Smooth muscle cell (in vitro differentiated cells): Measurements from ENCODE around the gene HOXA10. TPM values are rescaled to one million over a fixed set of nuclear protein-coding genes. Genes with fewer than 3 reads are reported as not detected.

Source experiments
- DNase-seq: peaks from one replicate; lab custom pipeline; 2025; ENCODE audit not compliant: unreplicated experiment; lab: John Stamatoyannopoulos, UW
- H2AFZ ChIP-seq: fragments of 200-600 bp; sonication (generic); 2 replicates; pipeline ENCODE4 v1.6.0; 2016; ENCODE audit warnings: antibody characterized with exemption, low read depth, mild to moderate bottlenecking
- H3F3A ChIP-seq: fragments of 200-600 bp; sonication (generic); 2 replicates; pipeline ENCODE4 v1.6.0; 2017; ENCODE audit warnings: antibody characterized with exemption, low read depth
- H3K27ac ChIP-seq: fragments of 200-600 bp; sonication (generic); 2 replicates; pipeline ENCODE4 v1.5.1; 2016; ENCODE audit warnings: low read depth, mild to moderate bottlenecking
- H3K27me3 ChIP-seq: fragments of 200-600 bp; sonication (generic); 2 replicates; pipeline ENCODE4 v1.6.1; 2016; ENCODE audit warnings: low read depth, mild to moderate bottlenecking
- H3K36me3 ChIP-seq: fragments of 200-600 bp; sonication (generic); 2 replicates; pipeline ENCODE4 v1.5.1; 2016; ENCODE audit warnings: low read depth
- H3K4me1 ChIP-seq: fragments of 200-600 bp; sonication (generic); 2 replicates; pipeline ENCODE4 v1.5.1; 2016; ENCODE audit warnings: low read depth
- H3K4me2 ChIP-seq: fragments of 200-600 bp; sonication (generic); 2 replicates; pipeline ENCODE4 v1.6.0; 2016; ENCODE audit warnings: mild to moderate bottlenecking
- H3K4me3 ChIP-seq: fragments of 200-600 bp; sonication (generic); 2 replicates; pipeline ENCODE4 v1.5.1; 2016; ENCODE audit warnings: mild to moderate bottlenecking
- H3K79me2 ChIP-seq: fragments of 200-600 bp; sonication (generic); 2 replicates; pipeline ENCODE4 v1.6.0; 2016; ENCODE audit warnings: low read depth, mild to moderate bottlenecking
- H3K9ac ChIP-seq: fragments of 200-600 bp; sonication (generic); 2 replicates; pipeline ENCODE4 v1.6.0; 2016; ENCODE audit warnings: low read depth
- H3K9me3 ChIP-seq: fragments of 200-600 bp; sonication (generic); replicated peaks from 2 replicates; pipeline ENCODE4 v1.5.1; 2016; ENCODE audit warnings: low read depth
- H4K20me1 ChIP-seq: fragments of 200-600 bp; sonication (generic); 2 replicates; pipeline ENCODE4 v1.6.0; 2016; ENCODE audit warnings: low read depth
- WGBS: methylation state at CpG from one replicate; pipeline ENCODE4 v1.1.7; 2016; ENCODE audit warnings: low lambda C conversion rate; 5-methylcytosine and 5-hydroxymethylcytosine counted together
- polyA plus RNA-seq: library from polyadenylated mRNA; unstranded; fragments of >200 nt; fragmentation: Nextera tagmentation; extraction: Ambion mirVana; gene quantifications from 2 replicates; pipeline ENCODE4 v1.2.1, GENCODE V29; 2016
- total RNA-seq: library from RNA; depleted of rRNA; stranded (reverse); fragments of >200 nt; gene quantifications from 2 replicates; pipeline ENCODE4 v1.2.3, GENCODE V29; 2014
- TF ChIP-seq, protein P1 (sequence below): fragments of 200-600 bp; sonication (generic); IDR thresholded peaks from 2 replicates; pipeline ENCODE4 v1.5.1; 2017; ENCODE audit warnings: borderline replicate concordance, mild to moderate bottlenecking, antibody characterized with exemption; ENCODE audit not compliant: insufficient read depth, poor library complexity, severe bottlenecking

Gene HOXA10
- total and polyA plus RNA-seq, 2 experiments from 2014 or later, result 37.6 to 53.6 TPM

DNA sequence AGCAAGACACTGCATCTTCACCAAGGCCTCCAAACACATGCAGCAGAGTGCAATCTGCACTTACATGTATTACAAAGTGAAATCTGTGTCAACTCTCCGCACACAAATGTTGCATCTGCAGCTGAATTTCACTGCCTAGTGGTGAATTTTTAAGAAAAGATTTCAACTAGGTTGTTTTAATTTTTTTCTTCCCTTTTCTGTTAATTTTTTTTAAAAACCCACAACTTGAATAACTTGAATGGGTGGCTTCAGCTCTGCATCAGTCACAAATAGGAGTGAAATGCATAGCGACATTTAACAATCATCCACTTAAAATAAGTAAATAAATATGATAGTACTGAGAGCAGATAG lies 19.9 kb upstream of the HOXA10 start:
- no peaks in the 10 kb centered on the region for H3K4me1 ChIP-seq
- H3K4me3 ChIP-seq, result peak overlapping the region; percentile 67
- TF ChIP-seq, protein P1, sequence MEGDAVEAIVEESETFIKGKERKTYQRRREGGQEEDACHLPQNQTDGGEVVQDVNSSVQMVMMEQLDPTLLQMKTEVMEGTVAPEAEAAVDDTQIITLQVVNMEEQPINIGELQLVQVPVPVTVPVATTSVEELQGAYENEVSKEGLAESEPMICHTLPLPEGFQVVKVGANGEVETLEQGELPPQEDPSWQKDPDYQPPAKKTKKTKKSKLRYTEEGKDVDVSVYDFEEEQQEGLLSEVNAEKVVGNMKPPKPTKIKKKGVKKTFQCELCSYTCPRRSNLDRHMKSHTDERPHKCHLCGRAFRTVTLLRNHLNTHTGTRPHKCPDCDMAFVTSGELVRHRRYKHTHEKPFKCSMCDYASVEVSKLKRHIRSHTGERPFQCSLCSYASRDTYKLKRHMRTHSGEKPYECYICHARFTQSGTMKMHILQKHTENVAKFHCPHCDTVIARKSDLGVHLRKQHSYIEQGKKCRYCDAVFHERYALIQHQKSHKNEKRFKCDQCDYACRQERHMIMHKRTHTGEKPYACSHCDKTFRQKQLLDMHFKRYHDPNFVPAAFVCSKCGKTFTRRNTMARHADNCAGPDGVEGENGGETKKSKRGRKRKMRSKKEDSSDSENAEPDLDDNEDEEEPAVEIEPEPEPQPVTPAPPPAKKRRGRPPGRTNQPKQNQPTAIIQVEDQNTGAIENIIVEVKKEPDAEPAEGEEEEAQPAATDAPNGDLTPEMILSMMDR, result no peak
- peak overlapping the region; percentile 89 for H3K4me2 ChIP-seq
- no peaks in the 10 kb centered on the region for H3K9me3 ChIP-seq
- no peak for DNase-seq
- WGBS, result 27% methylated on average over 2 of the region's 2 CpGs
- no peaks in the 10 kb centered on the region for H3K27me3 ChIP-seq
- peak overlapping the region; percentile 66 for H3K9ac ChIP-seq
- H3F3A ChIP-seq, result peaks cover 5% of the 10 kb centered on the region
- H2AFZ ChIP-seq, result peak overlapping the region; percentile 6
- peaks cover 100% of the 10 kb centered on the region for H3K79me2 ChIP-seq
- peak overlapping the region; percentile 87 for H3K27ac ChIP-seq
- no peaks in the 10 kb centered on the region for H3K36me3 ChIP-seq
- peaks cover 41% of the 10 kb centered on the region for H4K20me1 ChIP-seq

DNA sequence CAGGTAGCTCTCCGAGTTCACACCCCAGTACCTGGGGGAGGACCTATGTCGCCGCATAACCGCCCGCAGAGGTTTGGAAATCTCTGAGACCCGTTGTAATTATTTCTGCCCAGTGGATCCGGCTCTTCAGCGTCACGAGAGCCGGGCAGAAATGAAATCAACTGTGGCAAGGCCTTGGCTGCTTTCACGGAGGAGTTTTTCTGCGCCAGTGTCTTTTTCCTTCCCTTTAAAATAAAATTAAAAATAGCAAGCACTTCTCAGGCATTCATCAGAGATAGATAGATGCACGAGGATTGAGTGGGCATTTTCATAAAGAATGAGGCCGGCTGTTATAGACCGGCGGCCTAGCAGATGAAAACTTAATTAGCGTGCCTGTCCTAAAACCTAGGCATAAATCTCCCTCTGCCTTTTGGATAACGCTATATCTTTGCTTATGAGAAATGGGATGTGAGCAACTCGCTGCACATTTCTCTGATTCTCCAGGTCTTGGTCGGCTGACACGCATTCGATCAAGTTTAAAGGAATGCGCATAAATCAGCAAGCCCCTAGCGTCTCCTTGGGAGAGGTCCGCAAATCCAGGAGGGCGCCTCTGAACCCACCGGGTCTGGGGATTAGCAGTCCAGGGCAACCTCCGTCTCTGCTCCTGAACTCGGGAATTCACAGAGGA lies 19.3 kb upstream of the HOXA10 start:
- H3K27ac ChIP-seq, result peak overlapping the region; percentile 87
- H3K9ac ChIP-seq, result peak overlapping the region; percentile 66
- no peak for DNase-seq
- 14% methylated on average over 29 of the region's 29 CpGs for whole genome bisulfite sequencing
- peaks cover 5% of the 10 kb centered on the region for H3F3A ChIP-seq
- no peaks in the 10 kb centered on the region for H3K4me1 ChIP-seq
- H4K20me1 ChIP-seq, result peaks cover 36% of the 10 kb centered on the region
- H3K9me3 ChIP-seq, result no peaks in the 10 kb centered on the region
- H3K36me3 ChIP-seq, result no peaks in the 10 kb centered on the region
- TF ChIP-seq, protein P1, result no peak
- peak overlapping the region; percentile 89 for H3K4me2 ChIP-seq
- peak overlapping the region; percentile 6 for H2AFZ ChIP-seq
- no peaks in the 10 kb centered on the region for H3K27me3 ChIP-seq
- peak overlapping the region; percentile 67 for H3K4me3 ChIP-seq
- H3K79me2 ChIP-seq, result peaks cover 100% of the 10 kb centered on the region

DNA sequence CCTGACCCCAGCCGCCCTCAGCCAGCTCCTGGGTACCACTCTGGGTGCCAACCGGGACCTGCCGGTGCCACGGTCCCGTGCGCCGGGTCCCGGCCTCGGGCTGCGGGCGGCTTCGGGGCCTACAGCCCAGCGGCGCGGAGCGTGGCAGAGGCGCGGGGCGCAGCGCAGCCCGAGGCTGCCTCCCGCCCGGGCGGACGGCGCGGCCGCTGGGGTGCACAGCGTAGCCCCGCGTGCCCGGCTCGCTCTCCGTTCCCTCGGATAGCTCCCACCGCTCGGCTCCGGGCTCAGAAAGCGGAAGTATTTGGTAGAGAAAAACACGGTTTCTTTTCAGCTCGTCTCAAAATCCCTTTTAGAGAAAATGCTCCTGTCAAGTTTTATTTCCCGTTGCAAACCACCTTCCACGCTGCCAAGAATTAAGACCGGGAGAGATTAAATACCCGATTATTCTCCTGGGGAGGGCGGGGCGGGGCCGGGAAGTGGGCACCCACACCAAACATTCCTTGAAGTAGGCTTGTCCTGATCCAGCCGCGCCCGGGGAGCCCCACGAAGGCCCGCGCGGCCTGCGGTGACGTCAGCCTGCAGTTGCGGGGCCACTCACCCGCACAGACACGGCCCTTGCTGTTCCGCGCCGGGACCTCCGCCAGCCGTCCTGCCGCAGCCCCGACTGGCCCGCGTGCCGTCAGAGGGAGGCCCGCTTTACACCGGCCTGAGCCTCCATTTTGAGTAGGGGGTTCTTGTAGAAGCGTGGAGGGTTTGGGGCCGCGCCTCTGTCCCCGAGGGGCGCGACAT lies 18.6 kb upstream of the HOXA10 start:
- Histone ChIP-seq H3K9me3 (no peaks in the 10 kb centered on the region), H4K20me1 (peaks cover 29% of the 10 kb centered on the region), H3K9ac (peak overlapping the region; percentile 66), H2AFZ (peak overlapping the region; percentile 73), H3K36me3 (no peaks in the 10 kb centered on the region), H3K27me3 (no peaks in the 10 kb centered on the region), H3K79me2 (peaks cover 100% of the 10 kb centered on the region), H3F3A (peaks cover 4% of the 10 kb centered on the region), H3K4me2 (peak overlapping the region; percentile 89), H3K4me3 (peak overlapping the region; percentile 67), H3K4me1 (no peaks in the 10 kb centered on the region), H3K27ac (peak overlapping the region; percentile 87)
- 8% methylated on average over 78 of the region's 78 CpGs for WGBS
- DNase-seq, result no peak
- TF ChIP-seq, protein P1, result no peak
